Tibial nerve (tissue), 4 donors: ENCODE data around the gene GRIN2A. TPM values are rescaled to one million over a fixed set of nuclear protein-coding genes. Genes with fewer than 3 reads are reported as not detected.

Source experiments
- DNase-seq, 2 donors: peaks; one replicate each; pipeline ENCODE4 v3.0.0-alpha.2; 2019; ENCODE audit warnings: low spot score in 2 of 2
- H3K27ac ChIP-seq, 4 donors: fragments of 200-600 bp; sonication (generic) in 3 of 4; one replicate each; pipeline ENCODE4 v1.5.1; 2017 to 2019; ENCODE audit warnings: mild to moderate bottlenecking in 1 of 4
- H3K27me3 ChIP-seq, 2 donors: fragments of 200-600 bp; sonication (generic) in 1 of 2; one replicate each; pipeline versions ENCODE4 v1.5.1 to v1.6.0; 2017 to 2019
- H3K36me3 ChIP-seq, 3 donors: fragments of 200-600 bp; sonication (generic); one replicate each; pipeline ENCODE4 v1.5.1; 2018 to 2019
- H3K4me1 ChIP-seq, 4 donors: fragments of 200-600 bp; sonication (generic) in 3 of 4; one replicate each; pipeline ENCODE4 v1.5.1; 2017 to 2019
- H3K4me3 ChIP-seq, 4 donors: fragments of 200-600 bp; sonication (generic) in 3 of 4; one replicate each; pipeline ENCODE4 v1.5.1; 2017 to 2019; ENCODE audit warnings: mild to moderate bottlenecking in 1 of 4, moderate library complexity in 1 of 4
- H3K9me3 ChIP-seq, 4 donors: fragments of 200-600 bp; sonication (generic) in 3 of 4; one replicate each; pipeline ENCODE4 v1.5.1; 2017 to 2019
- CTCF ChIP-seq, 5 experiments: fragments of 200-600 bp in 3 of 5; fragments of 450-650 bp in 2 of 5; sonication (generic) in 3 of 5; IDR thresholded peaks; one replicate each; pipeline ENCODE4 v1.5.1; 2016 to 2019; ENCODE audit warnings: antibody characterized with exemption in 5 of 5, mild to moderate bottlenecking in 3 of 5, moderate library complexity in 2 of 5
- EP300 ChIP-seq, 2 donors: sonication (generic); formaldehyde crosslinking; IDR thresholded peaks; one replicate each; pipeline ENCODE4 v1.6.1; 2017; ENCODE audit warnings: antibody characterized with exemption in 2 of 2, mild to moderate bottlenecking in 1 of 2
- POLR2A ChIP-seq, 2 donors: fragments of 450-650 bp; IDR thresholded peaks; one replicate each; pipeline ENCODE4 v1.6.1; 2017; ENCODE audit warnings: antibody characterized with exemption in 2 of 2, mild to moderate bottlenecking in 2 of 2, moderate library complexity in 2 of 2
- WGBS, 2 donors: methylation state at CpG; one replicate each; pipeline ENCODE4 v1.1.5; 2018; 5-methylcytosine and 5-hydroxymethylcytosine counted together
- total RNA-seq, 4 donors: library from RNA; depleted of rRNA; stranded (reverse); fragments of >200 nt; gene quantifications; one replicate each; pipeline ENCODE4 v1.1.0, GENCODE V29; 2016

Gene GRIN2A
- total RNA-seq, 4 donors from 2014 or later = under 0.01 to 0.44 (median 0.39) TPM; not detected in 1

- H3K4me3 ChIP-seq = no peak overlapping the region
- no peak for DNase-seq
Measured at GRCh38 chr16:9827062-9827752, 355.0 kb downstream of the GRIN2A start.

DNA sequence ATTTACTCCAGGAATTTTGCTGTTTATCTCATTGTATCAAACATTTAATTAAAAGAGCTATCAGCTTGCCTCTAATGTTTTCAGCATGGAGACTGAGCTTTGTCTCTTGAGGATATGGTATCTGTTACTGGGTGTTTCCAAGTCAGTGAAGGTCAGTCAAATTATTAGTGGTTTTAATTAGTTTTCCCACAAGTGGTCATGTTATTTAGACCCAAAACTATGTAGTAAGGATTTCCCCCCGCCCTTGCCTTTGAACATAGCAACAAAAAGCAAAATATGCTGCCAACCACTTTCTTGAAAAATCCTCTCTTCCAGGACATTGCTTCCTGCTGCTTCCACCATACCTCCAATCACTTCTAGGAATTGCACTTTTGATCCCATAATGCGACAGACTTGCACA lies 355.6 kb downstream of the GRIN2A start:
- DNase-seq = no peak
- no peak for TF ChIP-seq EP300 (IDR thresholded peaks at IDR 0.05)
- no peak for TF ChIP-seq CTCF (IDR thresholded peaks at IDR 0.05)
- TF ChIP-seq POLR2A (IDR thresholded peaks at IDR 0.05) = no peak
- WGBS, 2 donors = 53 to 65% methylated on average over 2 of the region's 2 CpGs

More at GRCh38 chr16:9827062-9827752, 355.0 kb downstream of the GRIN2A start:
- H3K27me3 ChIP-seq = no peaks in the 10 kb centered on the region
- H3K4me1 ChIP-seq = no peaks in the 10 kb centered on the region
- 38 to 45% methylated on average over 9 of the region's 9 CpGs for WGBS, 2 donors
- no peaks in the 10 kb centered on the region for H3K36me3 ChIP-seq
- no peaks in the 10 kb centered on the region for H3K9me3 ChIP-seq
- no peak overlapping the region for H3K27ac ChIP-seq
- TF ChIP-seq POLR2A (IDR thresholded peaks at IDR 0.05) (no peak), CTCF (IDR thresholded peaks at IDR 0.05) (no peak)

DNA sequence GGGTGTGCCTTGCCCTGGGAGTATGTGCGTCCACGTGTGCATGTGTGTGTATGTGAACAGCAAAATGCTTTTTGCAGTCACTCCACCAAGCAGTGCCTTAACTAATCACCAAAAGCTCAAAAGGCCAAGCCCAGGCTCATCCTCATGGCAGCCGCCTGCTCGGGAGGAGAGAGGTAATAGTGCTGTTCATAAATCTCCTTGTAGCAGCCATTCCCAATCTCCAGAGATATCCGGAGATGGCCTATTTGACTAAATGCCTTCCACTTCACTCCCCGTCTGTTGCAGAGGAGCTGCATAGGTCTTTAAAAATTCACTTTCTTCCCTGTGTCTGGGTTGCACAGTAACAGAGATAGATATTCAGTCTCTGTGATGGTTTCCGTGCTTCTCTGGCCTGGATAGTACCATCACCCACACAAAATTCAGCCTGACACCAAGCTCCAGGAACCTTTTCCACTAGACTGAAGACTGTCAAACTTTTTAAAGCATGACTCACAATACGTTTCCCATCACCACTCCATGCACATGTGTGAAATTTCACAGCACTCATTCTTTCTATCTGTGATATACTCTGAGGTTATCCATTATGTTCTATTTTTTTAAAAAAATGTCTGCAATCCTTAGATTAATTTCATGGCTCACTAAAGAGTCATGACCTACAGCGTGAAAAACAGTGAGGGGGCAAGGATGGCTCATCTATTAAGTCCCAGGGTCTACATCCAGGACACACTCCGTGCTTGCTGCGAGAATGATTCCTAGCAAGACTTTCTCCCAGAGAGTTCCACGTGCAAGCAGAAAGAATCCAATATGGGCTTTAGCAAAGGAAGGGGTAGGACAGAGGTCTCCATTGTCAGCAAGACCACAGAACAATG lies 357.8 kb downstream of the GRIN2A start:
- Histone ChIP-seq H3K27me3 (no peaks in the 10 kb centered on the region), H3K36me3 (no peaks in the 10 kb centered on the region), H3K4me3 (no peak overlapping the region), H3K27ac (no peak overlapping the region), H3K4me1 (peaks cover 0 to 4% (median 0%) of the 10 kb centered on the region in 4 donors), H3K9me3 (no peaks in the 10 kb centered on the region)
- 76% methylated on average over 12 of the region's 12 CpGs for WGBS, 2 donors
- TF ChIP-seq CTCF (IDR thresholded peaks at IDR 0.05) (no peak), EP300 (IDR thresholded peaks at IDR 0.05) (no peak), POLR2A (IDR thresholded peaks at IDR 0.05) (no peak)
- no peak for DNase-seq

More for the DNA sequence above, 355.6 kb downstream of the GRIN2A start:
- Histone ChIP-seq H3K9me3 (no peaks in the 10 kb centered on the region), H3K27me3 (no peaks in the 10 kb centered on the region), H3K36me3 (no peaks in the 10 kb centered on the region), H3K27ac (no peak overlapping the region), H3K4me3 (no peak overlapping the region), H3K4me1 (no peaks in the 10 kb centered on the region)

- no peaks in the 10 kb centered on the region for H3K27me3 ChIP-seq
- H3K9me3 ChIP-seq = no peaks in the 10 kb centered on the region
- H3K4me3 ChIP-seq = no peak overlapping the region
- TF ChIP-seq CTCF (IDR thresholded peaks at IDR 0.05) (no peak), EP300 (IDR thresholded peaks at IDR 0.05) (no peak), POLR2A (IDR thresholded peaks at IDR 0.05) (no peak)
- WGBS, 2 donors = 69 to 84% methylated on average over 3 of the region's 3 CpGs
- no peaks in the 10 kb centered on the region for H3K36me3 ChIP-seq
- peaks cover 0 to 4% (median 0%) of the 10 kb centered on the region in 4 donors for H3K4me1 ChIP-seq
- DNase-seq = no peak
- H3K27ac ChIP-seq = no peak overlapping the region
Measured at GRCh38 chr16:9823510-9823909, 358.7 kb downstream of the GRIN2A start.

GRCh38 chr16:9821970-9822369 lies 360.3 kb downstream of the GRIN2A start:
- no peak for TF ChIP-seq EP300 (IDR thresholded peaks at IDR 0.05)
- no peak for TF ChIP-seq POLR2A (IDR thresholded peaks at IDR 0.05)
- TF ChIP-seq CTCF (IDR thresholded peaks at IDR 0.05) = no peak

More at GRCh38 chr16:9821970-9822369, 360.3 kb downstream of the GRIN2A start:
- Histone ChIP-seq H3K9me3 (no peaks in the 10 kb centered on the region), H3K27me3 (no peaks in the 10 kb centered on the region), H3K27ac (no peak overlapping the region), H3K4me3 (no peak overlapping the region), H3K4me1 (peaks cover 0 to 4% (median 0%) of the 10 kb centered on the region in 4 donors), H3K36me3 (no peaks in the 10 kb centered on the region)
- 68 to 73% methylated on average over 7 of the region's 7 CpGs for WGBS, 2 donors
- DNase-seq = no peak
